Activated T-helper 1 cell treated with anti-CD3 and anti-CD28 coated beads, Interleukin-2, amount 50 U/mL, for 16 hours (primary cell): ENCODE data around the gene LMF2.

ENCODE experiments used
- DNase-seq, 2 donors: peaks; one replicate each; pipeline ENCODE4 v3.0.0-alpha.2; 2020; ENCODE audit warnings: low read depth in 1 of 2, low spot score in 1 of 2

LMF2 gene

GRCh38 chr22:50504369-50505211 is 2.9 kb downstream of the LMF2 start:
- no peak for DNase-seq

- no peak for DNase-seq
Measured at GRCh38 chr22:50503475-50504145, 3.9 kb downstream of the LMF2 start.

- no peak for DNase-seq
Measured at GRCh38 chr22:50502628-50503474, 4.7 kb downstream of the LMF2 start.

- no peak for DNase-seq
Measured at GRCh38 chr22:50502096-50502495, 5.4 kb downstream of the LMF2 start.

GRCh38 chr22:50500452-50500851 is 7.0 kb downstream of the LMF2 start:
- no peak for DNase-seq

GRCh38 chr22:50498322-50498890 is 9.1 kb downstream of the LMF2 start:
- peak; percentile 40 to 45 for DNase-seq

GRCh38 chr22:50497093-50497492 is 10.4 kb downstream of the LMF2 start:
- DNase-seq: no peak

GRCh38 chr22:50490531-50491308 is 16.8 kb downstream of the LMF2 start:
- no peak for DNase-seq

GRCh38 chr22:50489363-50490243 is 17.9 kb downstream of the LMF2 start:
- no peak for DNase-seq

GRCh38 chr22:50488886-50489285 is 18.6 kb downstream of the LMF2 start:
- no peak for DNase-seq

- DNase-seq: no peak
Measured at GRCh38 chr22:50488006-50488677, 19.4 kb downstream of the LMF2 start.

- DNase-seq: no peak
Measured at GRCh38 chr22:50487290-50488005, 20.1 kb downstream of the LMF2 start.

GRCh38 chr22:50486561-50487289 is 20.8 kb downstream of the LMF2 start, which contains the start of gene MIOX:
Gene MIOX, plus strand, starts transcription at chr22:50486859. Its CDS starts 39 bp downstream, at chr22:50486898.
- no peak for DNase-seq

GRCh38 chr22:50485221-50486131 is 22.0 kb downstream of the LMF2 start:
- DNase-seq: no peak

GRCh38 chr22:50483977-50484853 is 23.3 kb downstream of the LMF2 start:
- no peak for DNase-seq

GRCh38 chr22:50483556-50483955 is 23.9 kb downstream of the LMF2 start:
- DNase-seq: no peak
